Measurements from ENCODE around the gene DCAKD.
A peak's percentile ranks its signal among the peaks of the same experiment; 100 is the strongest.

DCAKD gene, protein sequence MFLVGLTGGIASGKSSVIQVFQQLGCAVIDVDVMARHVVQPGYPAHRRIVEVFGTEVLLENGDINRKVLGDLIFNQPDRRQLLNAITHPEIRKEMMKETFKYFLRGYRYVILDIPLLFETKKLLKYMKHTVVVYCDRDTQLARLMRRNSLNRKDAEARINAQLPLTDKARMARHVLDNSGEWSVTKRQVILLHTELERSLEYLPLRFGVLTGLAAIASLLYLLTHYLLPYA

DNA sequence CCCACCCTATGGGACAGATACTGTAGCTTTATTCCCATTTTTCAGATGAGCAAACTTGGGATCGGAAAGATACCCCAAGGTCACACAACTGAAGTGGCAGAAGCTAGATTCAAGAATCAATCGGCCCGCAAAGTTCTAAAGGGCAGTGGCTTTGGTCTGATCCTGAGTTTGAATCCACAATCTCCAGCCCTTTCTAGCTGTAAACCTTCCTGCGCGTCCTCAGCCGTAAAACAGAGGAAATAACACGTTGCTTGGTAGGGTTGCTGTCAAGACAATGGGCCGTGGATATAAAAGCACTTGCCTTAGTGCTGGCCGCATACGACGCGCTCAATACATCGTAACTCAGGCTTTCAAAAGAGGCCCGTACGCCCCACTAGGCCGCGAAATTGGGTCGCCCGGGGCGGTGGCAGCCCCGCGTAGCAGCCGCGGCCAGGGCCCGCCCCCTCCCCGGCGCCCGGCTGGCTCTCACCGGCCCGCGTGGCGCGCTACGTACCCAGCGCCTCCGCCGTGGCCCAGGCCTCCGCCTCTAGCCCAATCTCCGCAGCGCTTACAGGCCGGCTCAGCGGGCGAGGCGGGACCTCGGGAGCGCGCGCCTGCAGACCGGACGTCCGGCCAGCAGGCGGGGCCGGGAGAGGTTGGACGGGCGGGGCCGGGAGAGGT, at the start of gene DCAKD:
Gene DCAKD (minus strand): TSS at position 573 of the 660 bp plus-strand sequence. CDS start 16,747 bp downstream, outside the sequence.
- peak; percentile 93 for DNase-seq

- peak; percentile 87 for DNase-seq
Measured at GRCh38 chr17:45098869-45099616, 47.6 kb upstream of the DCAKD start.

GRCh38 chr17:45098081-45098868, 46.8 kb upstream of the DCAKD start:
- no peak for DNase-seq

GRCh38 chr17:45096926-45097325, 45.5 kb upstream of the DCAKD start:
- no peak for DNase-seq

DNA sequence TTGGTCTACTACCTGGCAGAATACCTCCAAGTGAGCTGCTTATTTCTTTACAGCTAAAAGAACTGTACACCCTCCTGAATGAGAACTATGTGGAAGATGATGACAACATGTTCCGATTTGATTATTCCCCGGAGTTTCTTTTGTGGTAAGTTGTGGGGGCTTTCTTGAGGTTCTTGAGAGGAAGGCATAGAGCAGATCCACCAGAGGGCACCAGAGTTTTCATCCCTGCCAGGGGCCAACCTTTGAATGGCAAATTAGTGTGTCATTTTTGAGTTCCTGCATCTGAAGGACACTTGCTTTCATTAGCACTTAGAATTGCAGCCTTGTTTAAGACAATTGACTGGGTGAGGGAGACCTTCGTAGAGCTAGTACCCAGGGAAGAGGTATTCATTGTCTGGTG, 44.7 kb upstream of the DCAKD start:
- no peak for DNase-seq

DNA sequence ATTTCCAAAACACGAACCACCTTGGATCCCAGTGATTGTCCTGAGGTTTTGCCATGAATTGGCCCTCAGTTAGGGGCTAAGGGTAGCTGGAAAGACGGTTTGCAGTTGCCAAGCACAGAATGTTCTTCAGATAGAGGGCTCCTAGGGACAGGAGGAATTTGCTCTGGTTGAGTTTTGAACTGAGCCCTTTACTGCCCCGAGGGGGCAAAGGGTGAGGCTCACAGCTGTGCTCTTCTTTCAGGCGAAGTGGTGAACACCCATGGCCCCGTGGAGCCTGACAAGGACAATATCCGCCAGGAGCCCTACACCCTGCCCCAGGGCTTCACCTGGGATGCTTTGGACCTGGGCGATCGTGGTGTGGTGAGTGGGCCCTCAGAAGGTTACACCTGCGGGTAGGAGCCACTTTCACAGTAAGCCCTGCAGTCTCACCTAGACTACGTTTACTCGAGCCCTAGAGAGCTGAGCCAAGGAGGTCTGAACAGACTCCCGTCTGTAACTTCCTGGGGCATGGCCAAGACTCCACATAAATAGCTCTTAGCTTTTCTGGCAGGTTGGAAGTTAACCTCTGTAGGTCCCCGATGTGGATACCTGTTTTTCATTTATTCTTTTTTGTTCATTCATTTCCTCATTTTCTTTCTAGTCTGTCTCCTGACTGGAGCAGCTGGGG, 42.1 kb upstream of the DCAKD start:
- DNase-seq: no peak

- DNase-seq: no peak
Measured at GRCh38 chr17:45092911-45093430, 41.5 kb upstream of the DCAKD start.

DNA sequence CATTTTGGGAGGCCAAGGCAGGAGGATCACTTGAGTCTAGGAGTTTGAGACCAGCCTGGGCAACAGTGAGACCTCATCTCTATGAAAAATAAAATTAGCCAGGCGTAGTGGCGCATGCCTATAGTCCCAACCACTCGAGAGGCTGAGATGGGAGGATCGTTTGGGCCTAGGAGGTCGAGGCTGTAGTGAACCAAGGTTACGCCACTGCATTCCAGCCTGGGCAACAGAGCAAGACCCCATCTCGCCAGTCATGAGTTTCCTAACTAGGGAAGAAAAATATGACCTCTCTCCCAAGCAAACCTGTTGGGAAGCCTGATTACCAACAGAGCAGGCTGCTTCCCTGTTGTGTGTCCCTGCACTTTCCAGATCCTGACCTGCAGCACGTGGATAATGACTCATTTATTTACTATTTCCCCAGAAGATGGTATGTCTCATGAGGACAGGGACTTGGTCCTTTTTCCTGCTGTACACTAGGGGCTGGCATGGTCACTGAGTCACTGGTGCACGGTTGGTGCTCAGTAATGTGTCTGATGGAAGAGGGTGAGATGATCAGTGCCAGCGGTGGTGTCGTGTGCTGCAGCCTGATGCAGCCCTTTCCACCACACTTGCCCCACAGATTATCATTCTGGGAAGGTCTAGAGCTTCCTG, 40.5 kb upstream of the DCAKD start:
- no peak for DNase-seq

GRCh38 chr17:45090711-45091110, 39.3 kb upstream of the DCAKD start:
- no peak for DNase-seq

GRCh38 chr17:45088741-45089140, 37.3 kb upstream of the DCAKD start:
- no peak for DNase-seq

- no peak for DNase-seq
Measured at GRCh38 chr17:45087978-45088377, 36.5 kb upstream of the DCAKD start.

GRCh38 chr17:45087504-45087975, 36.1 kb upstream of the DCAKD start:
- no peak for DNase-seq

GRCh38 chr17:45086865-45087503, 35.6 kb upstream of the DCAKD start:
- no peak for DNase-seq

- DNase-seq: no peak
Measured at GRCh38 chr17:45086391-45086790, 35.0 kb upstream of the DCAKD start.

- no peak for DNase-seq
Measured at GRCh38 chr17:45081047-45081703, 29.7 kb upstream of the DCAKD start.

- DNase-seq: no peak
Measured at GRCh38 chr17:45077643-45078042, 26.2 kb upstream of the DCAKD start.

GRCh38 chr17:45073414-45074070, 22.1 kb upstream of the DCAKD start:
- DNase-seq: no peak

- DNase-seq: no peak
Measured at GRCh38 chr17:45070809-45071208, 19.4 kb upstream of the DCAKD start.

- DNase-seq: no peak
Measured at GRCh38 chr17:45070001-45070400, 18.6 kb upstream of the DCAKD start.

- no peak for DNase-seq
Measured at GRCh38 chr17:45067637-45068036, 16.2 kb upstream of the DCAKD start.

Data from activated CD8-positive, alpha-beta memory T cell treated with anti-CD3 and anti-CD28 coated beads for 24 hours (primary cell).